ENCODE data around the gene ZNF562. TPM values are rescaled to one million over a fixed set of nuclear protein-coding genes. Genes with fewer than 3 reads are reported as not detected.
"Not testable (repeated sequence)": the region's sequence is repeated elsewhere in the genome, so short reads cannot be mapped to it uniquely, and the experiment has no call there.

ZNF562 gene
- total RNA-seq, 2 experiments from 2014 or later = 25.5 to 27.5 TPM

- POLR2A ChIA-PET = no interaction called here
- DNase-seq = no peak
- Mint-ChIP-seq H3K4me3 (peak overlapping the region; percentile 7), H3K27me3 (no peaks in the 10 kb centered on the region), H3K4me1 (peaks cover 22% of the 10 kb centered on the region), H3K9me3 (peaks cover 30% of the 10 kb centered on the region), H3K27ac (no peak overlapping the region), H3K36me3 (peaks cover 65% of the 10 kb centered on the region)
- no peak for ATAC-seq (ENCODE audit: low read depth)
Observed at GRCh38 chr19:9672893-9673292, 2.0 kb downstream of the ZNF562 start.

DNA sequence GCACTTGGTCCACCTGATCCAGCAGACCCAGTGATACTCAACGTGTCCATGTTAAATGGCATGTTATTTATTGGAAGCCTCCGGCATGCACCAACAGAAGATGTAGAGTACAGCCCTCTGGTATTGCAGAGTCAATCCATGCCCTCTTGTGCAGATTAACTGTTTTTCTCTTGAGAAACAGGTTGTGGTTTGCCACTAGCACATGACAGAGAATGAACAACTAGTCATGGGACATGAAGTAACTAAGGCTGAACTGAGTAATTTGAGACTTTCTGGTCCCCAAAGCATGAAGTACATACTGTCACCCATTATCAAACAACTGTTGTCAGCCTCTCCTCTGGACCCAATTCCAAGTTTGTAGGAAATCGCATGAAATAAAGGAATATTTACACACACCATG, 3.2 kb downstream of the ZNF562 start:
- ATAC-seq (ENCODE audit: low read depth) = no peak
- POLR2A ChIA-PET = no interaction called here
- H3K9me3 Mint-ChIP-seq = peaks cover 38% of the 10 kb centered on the region
- no peak overlapping the region for H3K27ac Mint-ChIP-seq
- H3K4me3 Mint-ChIP-seq = no peak overlapping the region
- no peaks in the 10 kb centered on the region for H3K27me3 Mint-ChIP-seq
- H3K36me3 Mint-ChIP-seq = peaks cover 77% of the 10 kb centered on the region
- peaks cover 22% of the 10 kb centered on the region for H3K4me1 Mint-ChIP-seq
- DNase-seq = no peak

DNA sequence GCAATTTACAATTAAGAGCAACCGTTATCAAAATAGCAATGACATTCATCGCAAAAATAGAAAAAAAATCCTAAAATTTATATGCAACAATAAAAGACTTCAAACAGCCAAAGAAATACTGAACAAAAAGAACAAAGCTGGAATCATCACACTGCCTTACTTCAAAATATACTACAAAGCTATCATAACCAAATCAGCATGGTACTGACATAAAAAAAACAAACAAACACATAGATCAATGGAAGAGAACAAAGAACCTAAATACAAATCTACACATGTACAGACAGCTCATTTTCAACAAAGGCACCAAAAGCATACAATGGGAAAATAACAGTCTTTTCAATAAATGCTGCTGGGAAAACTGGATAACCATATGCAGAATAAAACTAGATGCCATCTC, 6.4 kb downstream of the ZNF562 start:
- peaks cover 13% of the 10 kb centered on the region for H3K4me1 Mint-ChIP-seq
- peaks cover 88% of the 10 kb centered on the region for H3K36me3 Mint-ChIP-seq
- no peak overlapping the region for H3K4me3 Mint-ChIP-seq
- H3K27ac Mint-ChIP-seq = no peak overlapping the region
- ATAC-seq (ENCODE audit: low read depth) = no peak
- no peaks in the 10 kb centered on the region for H3K27me3 Mint-ChIP-seq
- peaks cover 39% of the 10 kb centered on the region for H3K9me3 Mint-ChIP-seq
- no peak for DNase-seq
- POLR2A ChIA-PET = no interaction called here

GRCh38 chr19:9667898-9668297, 7.0 kb downstream of the ZNF562 start:
- POLR2A ChIA-PET = no interaction called here
- no peak for ATAC-seq (ENCODE audit: low read depth)
- peaks cover 36% of the 10 kb centered on the region for H3K9me3 Mint-ChIP-seq
- H3K4me3 Mint-ChIP-seq = no peak overlapping the region
- no peaks in the 10 kb centered on the region for H3K27me3 Mint-ChIP-seq
- H3K27ac Mint-ChIP-seq = no peak overlapping the region
- peaks cover 11% of the 10 kb centered on the region for H3K4me1 Mint-ChIP-seq
- no peak for DNase-seq
- H3K36me3 Mint-ChIP-seq = peaks cover 86% of the 10 kb centered on the region

GRCh38 chr19:9658769-9659168, 16.1 kb downstream of the ZNF562 start:
- Mint-ChIP-seq H3K4me3 (no peak overlapping the region), H3K27me3 (no peaks in the 10 kb centered on the region), H3K9me3 (peaks cover 9% of the 10 kb centered on the region), H3K4me1 (peaks cover 2% of the 10 kb centered on the region), H3K36me3 (peaks cover 69% of the 10 kb centered on the region), H3K27ac (no peak overlapping the region)
- POLR2A ChIA-PET = interaction anchor here (0.9 kb wide), 1 partner anchor 110 kb away, joined by 3 read pairs; the partner anchor contains the start of gene ZNF846
- DNase-seq = no peak
- ATAC-seq (ENCODE audit: low read depth) = no peak

DNA sequence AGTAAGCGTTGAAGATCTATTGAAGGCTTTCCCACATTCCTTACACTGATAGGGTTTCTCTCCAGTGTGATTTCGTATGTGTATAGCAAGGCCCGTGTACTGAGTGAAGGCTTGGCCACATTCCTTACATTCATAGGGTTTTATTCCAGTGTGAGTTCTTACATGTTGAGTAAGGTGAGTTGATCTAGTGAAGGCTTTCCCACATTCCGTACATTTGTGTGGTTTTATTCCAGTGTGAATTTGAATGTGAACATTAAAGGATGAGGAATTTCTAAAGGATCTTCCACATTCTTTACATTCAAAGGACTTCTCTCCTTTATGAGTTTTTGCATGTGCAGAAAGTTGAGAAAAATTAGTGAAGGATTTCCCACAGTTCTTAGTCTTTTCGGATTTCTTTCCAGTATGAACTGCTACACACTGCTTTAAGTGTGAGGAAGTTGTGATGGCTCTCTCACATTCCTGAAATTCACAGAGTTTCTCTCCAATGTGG, 21.8 kb downstream of the ZNF562 start:
- POLR2A ChIA-PET; H3K27me3 Mint-ChIP-seq; DNase-seq; H3K4me3 Mint-ChIP-seq; H3K4me1 Mint-ChIP-seq; H3K27ac Mint-ChIP-seq; ATAC-seq (ENCODE audit: low read depth): not testable (repeated sequence)
- Mint-ChIP-seq H3K9me3 (peaks cover 37% of the 10 kb centered on the region), H3K36me3 (peaks cover 90% of the 10 kb centered on the region)

DNA sequence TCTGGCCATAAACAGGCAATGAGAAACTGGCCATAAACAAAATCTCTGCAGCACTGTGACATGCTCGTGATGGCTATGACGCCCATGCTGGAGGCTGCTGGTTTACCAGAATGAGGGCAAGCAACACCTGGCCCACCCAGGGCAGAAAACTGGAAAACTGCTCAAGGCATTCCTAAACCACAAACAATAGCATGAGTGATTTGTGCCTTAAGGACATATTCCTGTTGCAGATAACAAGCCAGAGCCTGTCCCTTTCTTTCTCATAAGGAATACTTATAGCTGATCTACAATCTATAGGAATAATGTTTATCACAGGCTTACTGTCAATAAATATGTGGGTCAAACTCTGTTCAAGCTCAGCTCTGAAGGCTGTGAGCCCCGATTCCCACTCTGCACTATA, 23.4 kb downstream of the ZNF562 start:
- peaks cover 78% of the 10 kb centered on the region for H3K36me3 Mint-ChIP-seq
- not testable (repeated sequence) for H3K4me1 Mint-ChIP-seq; H3K27me3 Mint-ChIP-seq; DNase-seq; H3K27ac Mint-ChIP-seq; H3K4me3 Mint-ChIP-seq; ATAC-seq (ENCODE audit: low read depth)
- POLR2A ChIA-PET = interaction anchor here (0.6 to 0.7 kb wide), 2 partner anchors 9 to 19 kb away, joined by 4 read pairs; no protein-coding TSS in a partner anchor
- H3K9me3 Mint-ChIP-seq = peaks cover 35% of the 10 kb centered on the region

- Mint-ChIP-seq H3K27ac (no peak overlapping the region), H3K4me1 (peaks cover 2% of the 10 kb centered on the region), H3K36me3 (peaks cover 76% of the 10 kb centered on the region), H3K9me3 (peaks cover 31% of the 10 kb centered on the region), H3K4me3 (no peak overlapping the region), H3K27me3 (no peaks in the 10 kb centered on the region)
- POLR2A ChIA-PET = interaction anchor here (1.0 kb wide), 1 partner anchor 176 kb away, joined by 7 read pairs; no protein-coding TSS in a partner anchor
- DNase-seq (no peak), ATAC-seq (ENCODE audit: low read depth) (no peak)
Observed at GRCh38 chr19:9650345-9650744, 24.6 kb downstream of the ZNF562 start.

DNA sequence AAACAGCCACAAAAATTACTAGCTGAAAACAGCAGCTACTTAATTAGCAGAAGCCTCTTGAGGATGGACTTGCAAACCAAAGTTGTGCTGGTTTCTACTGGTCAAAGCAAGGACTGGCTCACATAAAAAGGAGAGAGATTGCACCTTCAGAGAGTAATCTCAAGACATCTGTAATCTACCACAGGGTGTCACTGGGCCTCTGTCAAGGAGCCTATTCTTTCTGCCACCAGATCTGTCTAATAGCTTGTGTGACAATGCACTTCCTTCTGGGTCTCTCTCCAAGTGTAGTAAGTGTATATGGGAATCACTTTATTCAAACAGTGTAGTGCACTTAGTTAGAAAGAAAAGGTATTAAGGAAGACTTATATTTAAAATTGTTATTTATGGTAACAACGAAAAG, 29.4 kb downstream of the ZNF562 start:
- H3K27me3 Mint-ChIP-seq = no peaks in the 10 kb centered on the region
- peaks cover 4% of the 10 kb centered on the region for H3K4me1 Mint-ChIP-seq
- POLR2A ChIA-PET = interaction anchor here (0.5 to 0.8 kb wide), 3 partner anchors 15 to 134 kb away, joined by 3 to 11 read pairs (median 3); partner anchors contain the start of gene ZNF562
- H3K36me3 Mint-ChIP-seq = peaks cover 53% of the 10 kb centered on the region
- DNase-seq (no peak), ATAC-seq (ENCODE audit: low read depth) (no peak)
- H3K4me3 Mint-ChIP-seq = no peak overlapping the region
- H3K27ac Mint-ChIP-seq = no peak overlapping the region
- peaks cover 23% of the 10 kb centered on the region for H3K9me3 Mint-ChIP-seq

- POLR2A ChIA-PET = interaction anchor here (0.8 kb wide), 1 partner anchor 16 kb away, joined by 3 read pairs; no protein-coding TSS in a partner anchor
- ATAC-seq (ENCODE audit: low read depth) (no peak), DNase-seq (no peak)
- peaks cover 51% of the 10 kb centered on the region for H3K36me3 Mint-ChIP-seq
- no peak overlapping the region for H3K4me3 Mint-ChIP-seq
- no peak overlapping the region for H3K27ac Mint-ChIP-seq
- H3K4me1 Mint-ChIP-seq = peaks cover 4% of the 10 kb centered on the region
- peaks cover 24% of the 10 kb centered on the region for H3K9me3 Mint-ChIP-seq
- H3K27me3 Mint-ChIP-seq = no peaks in the 10 kb centered on the region
Observed at GRCh38 chr19:9644472-9644871, 30.4 kb downstream of the ZNF562 start.

DNA sequence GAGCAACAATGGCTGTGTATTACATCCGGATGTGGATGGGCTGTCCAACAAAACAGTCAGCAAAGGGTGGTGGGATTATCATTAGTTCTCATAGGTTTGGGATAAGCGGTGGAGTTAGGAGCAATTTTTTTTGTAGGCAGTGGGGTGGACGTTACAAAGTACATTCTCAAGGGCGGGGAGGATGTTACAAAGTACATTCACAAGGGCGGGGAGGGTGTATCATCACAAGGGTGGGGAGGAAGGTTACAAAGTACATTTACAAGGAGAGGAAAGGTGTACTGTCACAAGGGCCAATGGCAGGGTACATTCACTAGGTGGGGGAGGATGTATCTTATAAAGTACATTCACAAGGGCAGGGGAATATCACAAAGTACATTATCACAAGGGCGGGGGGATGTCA, 33.1 kb downstream of the ZNF562 start:
- ATAC-seq (ENCODE audit: low read depth) (no peak), DNase-seq (no peak)
- POLR2A ChIA-PET = interaction anchor here (0.6 kb wide), 1 partner anchor 118 kb away, joined by 4 read pairs; no protein-coding TSS in a partner anchor
- H3K27ac Mint-ChIP-seq = no peak overlapping the region
- H3K36me3 Mint-ChIP-seq = peaks cover 39% of the 10 kb centered on the region
- peaks cover 19% of the 10 kb centered on the region for H3K9me3 Mint-ChIP-seq
- no peak overlapping the region for H3K4me3 Mint-ChIP-seq
- no peaks in the 10 kb centered on the region for H3K27me3 Mint-ChIP-seq
- H3K4me1 Mint-ChIP-seq = peaks cover 4% of the 10 kb centered on the region

DNA sequence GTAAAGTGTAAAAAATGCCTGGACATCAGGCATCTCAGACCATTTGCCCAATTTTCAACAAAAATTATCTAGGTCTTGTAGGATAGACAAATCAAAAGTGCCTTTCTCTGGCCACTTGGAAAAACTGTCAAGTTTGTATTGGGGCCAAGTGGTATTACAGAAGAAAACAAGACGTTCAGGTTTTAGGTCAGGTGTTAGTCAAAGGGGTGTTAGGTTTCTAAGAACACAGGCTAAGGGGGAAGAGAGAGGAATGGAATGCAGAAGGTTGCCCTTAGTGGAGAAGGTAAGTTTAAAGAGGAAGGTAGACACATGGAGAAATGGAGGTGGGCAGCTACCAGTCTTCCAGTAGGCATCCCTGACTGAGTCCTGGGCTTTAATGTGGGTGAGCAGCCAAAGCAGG, 33.9 kb downstream of the ZNF562 start:
- DNase-seq (no peak), ATAC-seq (ENCODE audit: low read depth) (no peak)
- H3K4me1 Mint-ChIP-seq = peaks cover 4% of the 10 kb centered on the region
- no peak overlapping the region for H3K27ac Mint-ChIP-seq
- H3K9me3 Mint-ChIP-seq = peaks cover 19% of the 10 kb centered on the region
- POLR2A ChIA-PET = no interaction called here
- H3K4me3 Mint-ChIP-seq = no peak overlapping the region
- H3K36me3 Mint-ChIP-seq = peaks cover 35% of the 10 kb centered on the region
- no peaks in the 10 kb centered on the region for H3K27me3 Mint-ChIP-seq

- no peak overlapping the region for H3K27ac Mint-ChIP-seq
- DNase-seq = no peak
- POLR2A ChIA-PET = no interaction called here
- no peaks in the 10 kb centered on the region for H3K4me1 Mint-ChIP-seq
- peaks cover 32% of the 10 kb centered on the region for H3K36me3 Mint-ChIP-seq
- no peak overlapping the region for H3K4me3 Mint-ChIP-seq
- no peaks in the 10 kb centered on the region for H3K27me3 Mint-ChIP-seq
- peaks cover 10% of the 10 kb centered on the region for H3K9me3 Mint-ChIP-seq
- ATAC-seq (ENCODE audit: low read depth) = no peak
Observed at GRCh38 chr19:9636018-9636417, 38.9 kb downstream of the ZNF562 start.

DNA sequence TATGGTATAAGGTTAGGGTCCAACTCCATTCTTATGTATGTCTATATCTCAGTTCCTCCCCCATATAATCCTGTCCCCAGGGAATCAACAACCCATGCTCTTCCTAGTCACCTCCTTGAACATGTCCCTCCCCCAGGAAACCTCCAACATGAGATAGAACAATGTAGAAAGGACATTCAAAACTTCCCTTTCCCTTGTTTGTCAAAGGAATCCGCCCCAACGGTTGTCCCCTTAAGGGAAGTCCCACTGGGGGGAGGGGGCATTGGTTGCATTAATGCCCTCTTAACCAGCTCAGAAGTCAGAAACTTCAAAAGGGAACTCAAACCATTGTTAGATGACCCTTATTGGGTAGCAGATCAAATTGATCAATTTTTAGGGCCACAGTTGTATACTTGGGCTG, 47.0 kb downstream of the ZNF562 start:
- H3K4me3 Mint-ChIP-seq = no peak overlapping the region
- H3K27me3 Mint-ChIP-seq = no peaks in the 10 kb centered on the region
- H3K27ac Mint-ChIP-seq = no peak overlapping the region
- H3K9me3 Mint-ChIP-seq = no peaks in the 10 kb centered on the region
- ATAC-seq (ENCODE audit: low read depth) (no peak), DNase-seq (no peak)
- POLR2A ChIA-PET = no interaction called here
- H3K36me3 Mint-ChIP-seq = peaks cover 13% of the 10 kb centered on the region
- H3K4me1 Mint-ChIP-seq = peaks cover 5% of the 10 kb centered on the region

Measured in activated naive CD8-positive, alpha-beta T cell treated with anti-CD3 and anti-CD28 coated beads, Interleukin-2, amount 10 ng/mL, durations not matched to agents 7 days and 5 days (primary cell).